HepG2 (cell line): ENCODE measurements around the gene NIFK. TPM values are rescaled to one million over a fixed set of nuclear protein-coding genes. Genes with fewer than 3 reads are reported as not detected.

ENCODE experiments used
- ATAC-seq: fragments of 200-7000 bp; cut with Tn5 transposase; 3 replicates; pipeline ENCODE4 v1.9.1; 2020; ENCODE audit warnings: mild to moderate bottlenecking, moderate library complexity
- BruUV-seq: library from RNA; stranded (reverse); fragments of 400-500 nt; replicated peaks from 2 replicates; lab custom pipeline; 2021; lab: Mats Ljungman, UMichigan
- CTCF ChIA-PET: fragments of 300-600 bp; formaldehyde crosslinking; extraction: SDS; loops from one replicate; lab custom pipeline; 2021; ENCODE audit warnings: low total read pairs, inconsistent platforms, low intra/inter-chr PET ratio; lab: Yijun Ruan, JAX
- POLR2A ChIA-PET: fragments of 350-600 bp; sonication (Branson Sonifier 250); formaldehyde crosslinking; loops from one replicate; lab custom pipeline; 2020; ENCODE audit warnings: antibody characterized with exemption, inconsistent platforms; lab: Yijun Ruan, JAX
- DNase-seq: peaks from one replicate; pipeline ENCODE4 v3.0.0-alpha.2; 2015; ENCODE audit warnings: low spot score
- FAIRE-seq: peaks from 3 replicates; lab custom pipeline; 2011; peaks lifted over from hg19 to GRCh38; lab: Jason Lieb, UNC
- H2AFZ ChIP-seq: one replicate; pipeline ENCODE4 v1.6.1; 2011; ENCODE audit warnings: low read length, inconsistent platforms
- H3K27ac ChIP-seq: fragments of 300-600 bp; 3 replicates; pipeline ENCODE4 v1.8.0; 2011; ENCODE audit warnings: mixed run types, mild to moderate bottlenecking, mixed read lengths, low read length, inconsistent platforms; ENCODE audit not compliant: insufficient read depth; ENCODE audit errors: extremely low read length
- H3K27me3 ChIP-seq, 2 experiments: fragments of 200-600 bp in 1 of 2; 2 replicates in 1 of 2; 3 replicates in 1 of 2; pipeline versions ENCODE4 v1.6.0 to v1.8.0; 2011; ENCODE audit warnings: low read length in 2 of 2, mild to moderate bottlenecking in 2 of 2, moderate library complexity in 2 of 2, inconsistent platforms in 1 of 2; ENCODE audit not compliant: insufficient read depth in 2 of 2, control insufficient read depth in 1 of 2
- H3K36me3 ChIP-seq, 2 experiments: fragments of 200-600 bp in 1 of 2; replicated peaks in 1 of 2; 2 replicates in 1 of 2; 3 replicates in 1 of 2; pipeline versions ENCODE4 v1.5.1 to v1.8.0; 2011; ENCODE audit warnings: low read length in 2 of 2, inconsistent platforms in 1 of 2; ENCODE audit not compliant: insufficient read depth in 2 of 2, control insufficient read depth in 1 of 2
- H3K4me1 ChIP-seq: 2 replicates; pipeline ENCODE4 v1.5.1; 2012; ENCODE audit warnings: low read length, inconsistent platforms; ENCODE audit not compliant: insufficient read depth
- H3K4me2 ChIP-seq: 2 replicates; pipeline ENCODE4 v1.6.0; 2011; ENCODE audit warnings: low read depth, low read length, inconsistent platforms
- H3K4me3 ChIP-seq, 3 experiments: fragments of 200-600 bp in 1 of 3; sonication (generic), shearing (Covaris generic) in 1 of 3; replicated peaks in 1 of 3; 2 replicates each; pipeline ENCODE4 v1.5.1; 2011 to 2016; ENCODE audit warnings: low read length in 3 of 3, inconsistent platforms in 2 of 3, low read depth in 2 of 3, mild to moderate bottlenecking in 2 of 3, control low read depth in 1 of 3, mixed read lengths in 1 of 3; ENCODE audit not compliant: insufficient read depth in 1 of 3
- H3K79me2 ChIP-seq: one replicate; pipeline ENCODE4 v1.6.1; 2011; ENCODE audit warnings: low read length, inconsistent platforms; ENCODE audit not compliant: insufficient read depth
- H3K9ac ChIP-seq: 2 replicates; pipeline ENCODE4 v1.6.0; 2011; ENCODE audit warnings: mild to moderate bottlenecking, low read depth, low read length, inconsistent platforms; ENCODE audit not compliant: insufficient read depth
- H3K9me3 ChIP-seq: 2 replicates; pipeline ENCODE4 v1.5.1; 2012; ENCODE audit warnings: mild to moderate bottlenecking, low read length
- H4K20me1 ChIP-seq: 2 replicates; pipeline ENCODE4 v1.6.0; 2011; ENCODE audit warnings: inconsistent platforms, mild to moderate bottlenecking, low read length, moderate library complexity; ENCODE audit not compliant: insufficient read depth
- ERF ChIP-seq: IDR thresholded peaks from 2 replicates; pipeline ENCODE4 v1.6.1; 2018; ENCODE audit warnings: missing biosample characterization, missing genetic modification reagents
- NCOA1 ChIP-seq: sonication (generic); formaldehyde crosslinking; IDR thresholded peaks from 2 replicates; pipeline ENCODE4 v1.9.0; 2021; ENCODE audit warnings: missing genetic modification reagents
- SETDB1 ChIP-seq: sonication (generic); formaldehyde crosslinking; IDR thresholded peaks from 2 replicates; pipeline ENCODE4 v1.5.1; 2020; ENCODE audit warnings: missing genetic modification reagents, mild to moderate bottlenecking, borderline replicate concordance
- ZMYM2 ChIP-seq: sonication (generic); formaldehyde crosslinking; IDR thresholded peaks from 2 replicates; pipeline ENCODE4 v1.8.0; 2022; ENCODE audit warnings: mild to moderate bottlenecking, missing genetic modification reagents
- ZNF280B ChIP-seq: sonication (generic); formaldehyde crosslinking; IDR thresholded peaks from 2 replicates; pipeline ENCODE4 v1.5.0; 2020; ENCODE audit warnings: missing genetic modification reagents, mild to moderate bottlenecking, borderline replicate concordance
- ZNF562 ChIP-seq: sonication (generic); formaldehyde crosslinking; IDR thresholded peaks from 2 replicates; pipeline ENCODE4 v1.8.0; 2022; ENCODE audit warnings: missing genetic modification reagents, borderline replicate concordance
- WGBS: methylation state at CpG from one replicate; pipeline ENCODE4 v1.1.6; 2017; ENCODE audit warnings: low lambda C conversion rate; 5-methylcytosine and 5-hydroxymethylcytosine counted together
- in situ Hi-C: cut with HindIII; loops from 2 replicates; pipeline ENCODE4 v1.10.0; 2017; ENCODE audit warnings: low pct_unique_long_range_greater_than_20kb; ENCODE audit not compliant: extremely low pct_ligation_motif_present
- intact Hi-C: fragments of 100-400 bp; cut with micrococcal nuclease; formaldehyde crosslinking; loops from one replicate; pipeline ENCODE4 v1.10.0; 2022; ENCODE audit not compliant: unreplicated experiment
- polyA plus RNA-seq, 8 experiments: library from polyadenylated mRNA; depleted of rRNA in 3 of 8; stranded (reverse) in 7 of 8; unstranded in 1 of 8; fragments of >200 nt; fragmentation: Illumina TruSeq in 4 of 8; extraction: Trizol in 4 of 8; gene quantifications; 2 replicates each; pipeline versions ENCODE4 v1.2.1 to v1.2.3, GENCODE V29; 2011 to 2016; ENCODE audit warnings: low read depth in 4 of 8, missing spikeins in 1 of 8, mixed read lengths in 1 of 8; ENCODE audit not compliant: insufficient read depth in 1 of 8
- total RNA-seq, 5 experiments: library from RNA; depleted of rRNA; stranded (reverse); fragments of >200 nt; fragmentation: Illumina TruSeq; extraction: Trizol; gene quantifications; 2 replicates each; pipeline ENCODE4 v1.2.3, GENCODE V29; 2016; ENCODE audit warnings: low read depth in 1 of 5
- TF ChIP-seq, protein P1 (sequence below): sonication (generic); formaldehyde crosslinking; IDR thresholded peaks from 2 replicates; pipeline ENCODE4 v1.8.1; 2023; ENCODE audit warnings: missing genetic modification reagents, mild to moderate bottlenecking, borderline replicate concordance
- TF ChIP-seq, protein P2 (sequence below): sonication (generic); formaldehyde crosslinking; IDR thresholded peaks from 2 replicates; pipeline ENCODE4 v1.5.1; 2020; ENCODE audit warnings: mild to moderate bottlenecking, missing genetic modification reagents

The NIFK gene
- total and polyA plus RNA-seq, 2 of the 13 experiments (the other 11 are each of a cell fraction or from before 2014, with no cell fraction given), result 19.6 to 105 TPM

DNA sequence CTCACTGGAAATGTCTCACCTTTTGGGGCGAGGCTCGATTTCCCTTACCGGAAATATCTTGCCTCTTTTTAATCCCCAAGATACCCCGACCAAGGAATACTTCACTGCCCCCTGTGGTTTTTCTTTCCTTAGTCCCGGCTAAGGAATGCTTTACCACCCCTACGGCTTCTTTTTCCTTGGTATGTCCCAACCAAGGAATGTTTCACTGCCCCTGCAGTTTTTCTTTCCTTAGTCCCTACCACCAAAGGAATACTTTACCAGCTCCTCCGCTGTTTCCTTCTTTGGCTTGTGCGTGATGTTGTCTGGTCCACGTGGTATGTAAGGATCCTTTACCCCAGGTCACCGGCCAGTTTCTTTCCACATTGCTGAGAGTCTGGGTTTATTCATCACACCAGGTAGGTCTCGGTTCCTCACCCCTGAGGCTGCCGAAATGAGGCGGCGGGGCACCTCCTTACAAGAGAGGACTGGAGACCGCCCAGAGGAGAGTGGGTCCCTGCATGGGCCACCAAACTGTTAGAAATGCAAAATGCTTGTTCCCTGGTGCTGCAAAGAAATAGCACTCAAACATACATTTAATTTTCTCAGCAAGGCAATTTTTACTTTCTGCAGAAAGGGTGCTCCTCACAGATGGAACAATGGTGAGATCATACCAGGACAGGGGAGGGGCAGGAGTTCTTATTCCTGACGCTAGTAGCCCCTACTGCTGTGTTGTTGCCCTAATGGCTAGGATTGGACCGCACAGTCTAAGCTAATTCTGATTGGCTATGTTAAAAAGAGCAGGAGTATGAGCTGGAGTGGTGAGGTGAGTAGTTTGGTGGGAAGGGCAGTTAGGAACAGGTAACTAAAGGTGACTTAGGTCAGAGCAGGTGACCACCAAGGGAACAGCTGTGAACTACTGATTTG lies 54.0 kb downstream of the NIFK start:
- Histone ChIP-seq H3K9ac (no peak overlapping the region), H4K20me1 (no peaks in the 10 kb centered on the region), H3K79me2 (no peaks in the 10 kb centered on the region), H3K4me3 (no peak overlapping the region), H3K9me3 (peaks cover 25% of the 10 kb centered on the region), H2AFZ (no peak overlapping the region), H3K27ac (no peak overlapping the region), H3K36me3 (no peaks in the 10 kb centered on the region), H3K4me2 (no peak overlapping the region), H3K4me1 (peaks cover 19% of the 10 kb centered on the region), H3K27me3 (no peaks in the 10 kb centered on the region)
- TF ChIP-seq SETDB1 (CRISPR knock-in tag) (peak; percentile 92), ZNF280B (CRISPR knock-in tag) (peak; percentile 51; the same call in 1 of the 2 replicates), ERF (CRISPR knock-in tag) (no peak), ZNF562 (CRISPR knock-in tag) (peak; percentile 100), ZMYM2 (CRISPR knock-in tag) (peak; percentile 57; the same call in 1 of the 2 replicates), NCOA1 (no peak)
- TF ChIP-seq, protein P1, sequence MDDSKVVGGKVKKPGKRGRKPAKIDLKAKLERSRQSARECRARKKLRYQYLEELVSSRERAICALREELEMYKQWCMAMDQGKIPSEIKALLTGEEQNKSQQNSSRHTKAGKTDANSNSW (CRISPR knock-in tag), result no peak
- TF ChIP-seq, protein P2, sequence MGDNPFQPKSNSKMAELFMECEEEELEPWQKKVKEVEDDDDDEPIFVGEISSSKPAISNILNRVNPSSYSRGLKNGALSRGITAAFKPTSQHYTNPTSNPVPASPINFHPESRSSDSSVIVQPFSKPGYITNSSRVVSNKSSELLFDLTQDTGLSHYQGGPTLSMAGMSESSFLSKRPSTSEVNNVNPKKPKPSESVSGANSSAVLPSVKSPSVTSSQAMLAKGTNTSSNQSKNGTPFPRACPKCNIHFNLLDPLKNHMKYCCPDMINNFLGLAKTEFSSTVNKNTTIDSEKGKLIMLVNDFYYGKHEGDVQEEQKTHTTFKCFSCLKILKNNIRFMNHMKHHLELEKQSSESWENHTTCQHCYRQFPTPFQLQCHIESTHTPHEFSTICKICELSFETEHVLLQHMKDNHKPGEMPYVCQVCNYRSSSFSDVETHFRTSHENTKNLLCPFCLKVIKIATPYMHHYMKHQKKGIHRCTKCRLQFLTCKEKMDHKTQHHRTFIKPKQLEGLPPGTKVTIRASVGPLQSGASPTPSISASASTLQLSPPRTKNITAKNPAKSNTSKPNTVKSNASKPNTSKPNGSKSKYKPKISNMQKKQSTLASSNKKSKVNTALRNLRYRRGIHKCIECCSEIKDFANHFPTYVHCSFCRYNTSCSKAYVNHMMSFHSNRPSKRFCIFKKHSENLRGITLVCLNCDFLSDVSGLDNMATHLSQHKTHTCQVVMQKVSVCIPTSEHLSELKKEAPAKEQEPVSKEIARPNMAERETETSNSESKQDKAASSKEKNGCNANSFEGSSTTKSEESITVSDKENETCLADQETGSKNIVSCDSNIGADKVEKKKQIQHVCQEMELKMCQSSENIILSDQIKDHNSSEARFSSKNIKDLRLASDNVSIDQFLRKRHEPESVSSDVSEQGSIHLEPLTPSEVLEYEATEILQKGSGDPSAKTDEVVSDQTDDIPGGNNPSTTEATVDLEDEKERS (CRISPR knock-in tag), result peak; percentile 93
- BruUV-seq, result no TSS peak
- ATAC-seq, result no peak
- no peak for FAIRE-seq
- in situ Hi-C loops, result no loop called here
- ChIA-PET POLR2A (interaction anchor here (0.9 to 1.2 kb wide), 2 partner anchors 17 to 152 kb away, joined by 3 read pairs; partner anchors contain the start of gene RNU4ATAC), CTCF (no interaction called here)
- no peak for DNase-seq
- WGBS, result 61% methylated on average over 17 of the region's 17 CpGs
- intact Hi-C loops, result no loop called here
